G401 (cell line): ENCODE results near the gene STK16. TPM values are rescaled to one million over a fixed set of nuclear protein-coding genes. Genes with fewer than 3 reads are reported as not detected.
A peak's percentile ranks its signal among the peaks of the same experiment; 100 is the strongest.
"Not testable (repeated sequence)": the region's sequence is repeated elsewhere in the genome, so short reads cannot be mapped to it uniquely, and the experiment has no call there.

Experiments used
- DNase-seq: peaks from one replicate; pipeline ENCODE4 v3.0.0-alpha.2; 2015; ENCODE audit warnings: low spot score
- in situ Hi-C: cut with HindIII; loops from 2 replicates; pipeline ENCODE4 v1.10.0; 2016; ENCODE audit warnings: low sequenced_read_pairs, mixed read lengths
- total RNA-seq: library from RNA; depleted of rRNA; stranded (reverse); fragments of >200 nt; shearing (Covaris generic); gene quantifications from 2 replicates; pipeline ENCODE4 v1.2.3, GENCODE V29; 2014; rRNA removed

The STK16 gene
- 26.4 and 38.1 TPM in 2 replicates for total RNA-seq

DNA sequence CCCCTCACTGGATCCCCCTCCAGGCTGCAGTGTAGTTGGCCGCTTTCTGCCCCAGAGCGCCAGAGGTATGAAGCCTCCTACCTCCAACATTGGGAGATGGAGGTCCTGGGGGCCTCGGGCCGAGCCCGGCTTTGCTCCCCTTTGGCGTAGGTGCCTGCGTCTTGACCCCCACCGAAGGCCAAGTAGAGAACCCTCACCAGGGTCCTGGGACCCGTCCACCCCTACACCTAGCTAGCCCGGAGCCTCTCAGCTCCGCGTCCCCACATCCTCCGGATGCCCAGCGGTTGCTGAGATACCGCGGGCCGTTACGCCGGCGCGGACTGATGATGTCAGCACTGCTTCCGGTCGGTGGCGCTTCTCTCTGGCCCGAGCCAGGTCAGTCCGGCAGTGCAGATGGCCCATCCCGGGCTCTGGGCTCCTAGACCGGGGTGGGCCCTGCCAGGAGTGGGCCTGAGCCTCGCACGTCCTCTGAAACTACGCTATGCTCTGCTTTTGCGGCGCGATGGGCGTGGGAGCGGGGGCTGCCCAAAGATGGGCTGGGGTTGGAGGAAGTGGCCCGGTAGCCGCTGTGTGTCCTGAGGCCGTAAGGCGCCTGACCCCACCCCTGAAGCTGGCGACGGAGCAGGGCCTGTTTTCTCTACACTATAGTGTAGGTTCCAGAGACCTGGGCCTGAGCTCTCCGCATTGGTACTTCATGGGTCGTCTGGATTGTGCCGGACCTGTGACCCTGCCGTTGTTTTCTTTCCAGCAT, at the start of gene STK16, which contains the start of gene GLB1L:
Gene STK16 (plus strand): TSS at position 332 of the 751 bp plus-strand sequence. CDS start 521 bp downstream, outside the sequence.
Gene GLB1L (minus strand): TSS at position 297 of the 751 bp plus-strand sequence. CDS start 1,871 bp downstream, outside the sequence.
- in situ Hi-C loops: no loop called here
- peak; percentile 92 for DNase-seq

DNA sequence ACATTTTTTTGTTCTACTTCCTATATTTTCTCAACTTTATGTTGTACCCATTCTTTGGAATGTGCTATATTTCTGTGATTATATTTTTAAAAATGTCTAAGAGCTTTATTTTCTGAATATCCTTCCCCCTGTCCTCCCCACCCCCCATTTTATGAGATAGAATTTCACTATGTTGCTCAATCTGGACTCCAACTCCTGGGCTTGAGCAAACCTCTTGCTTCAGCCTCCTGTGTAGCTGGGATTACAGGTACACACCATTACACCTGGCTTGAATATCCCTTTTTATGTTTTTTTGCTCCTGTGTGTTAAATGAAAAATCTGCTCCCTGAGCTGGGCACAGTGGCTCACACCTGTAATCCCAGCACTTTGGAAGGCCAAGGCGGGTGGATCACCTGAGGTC, 47.9 kb upstream of the STK16 start:
- DNase-seq: no peak
- in situ Hi-C loops: no loop called here

DNA sequence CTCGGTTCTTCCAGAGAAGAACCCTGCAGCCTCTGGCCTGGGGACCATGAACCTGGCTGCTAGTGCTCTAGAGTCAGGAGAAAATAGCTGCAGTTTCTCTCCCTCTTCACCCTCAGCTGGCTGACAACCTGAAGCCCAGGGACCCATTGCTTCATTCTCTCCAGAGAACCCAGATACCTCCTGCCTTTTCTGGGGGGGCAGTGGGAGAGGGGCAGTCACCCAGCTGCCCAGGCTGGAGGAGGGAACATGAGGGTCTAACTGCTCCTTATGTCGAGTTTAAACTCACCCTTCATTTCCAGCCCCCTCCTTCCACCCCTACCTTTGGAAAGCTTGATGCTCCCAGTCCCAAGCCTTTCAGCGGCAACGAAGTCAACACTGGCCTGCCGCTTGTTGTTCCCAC, 46.3 kb upstream of the STK16 start:
- no peak for DNase-seq

DNA sequence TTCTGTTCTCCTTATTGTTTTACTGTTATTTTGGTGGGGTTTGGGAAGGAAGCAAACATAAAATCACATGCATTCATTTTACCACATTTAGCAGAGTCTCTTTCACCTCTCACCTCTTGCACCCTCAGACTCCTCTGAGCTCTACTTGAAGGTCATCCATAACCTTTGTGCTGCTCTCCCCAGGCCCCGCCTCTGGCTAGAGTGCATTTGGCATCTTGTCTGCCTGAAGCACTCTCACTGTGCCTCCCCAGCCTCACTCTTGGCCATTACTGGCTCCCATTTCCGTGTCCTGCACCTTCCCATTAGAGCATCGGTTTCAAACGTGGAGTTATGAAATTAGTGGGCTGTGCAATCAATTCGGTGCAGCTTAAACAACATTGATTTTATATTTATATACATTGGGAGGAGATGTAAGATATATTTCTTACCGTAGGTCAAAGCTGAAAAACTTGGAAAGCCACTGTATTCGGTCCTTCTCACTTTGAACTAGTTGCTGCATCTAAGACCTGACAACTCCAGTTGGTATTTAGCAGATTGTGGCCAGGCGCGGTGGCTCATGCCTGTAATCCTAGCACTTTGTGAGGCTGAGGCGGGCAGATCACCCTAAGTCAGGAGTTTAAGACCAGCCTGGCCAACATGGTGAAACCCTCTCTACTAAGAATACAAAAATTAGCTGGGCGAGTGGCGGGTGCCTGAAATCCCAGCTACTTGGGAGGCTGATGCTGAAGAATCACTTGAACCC, 45.6 kb upstream of the STK16 start:
- no peak for DNase-seq
- in situ Hi-C loops: no loop called here

More for the DNA sequence above, 46.3 kb upstream of the STK16 start:
- in situ Hi-C loops: no loop called here

GRCh38 chr2:219200502-219201326, 44.6 kb upstream of the STK16 start:
- in situ Hi-C loops, DNase-seq: not testable (repeated sequence)

GRCh38 chr2:219201331-219201730, 43.9 kb upstream of the STK16 start:
- in situ Hi-C loops, DNase-seq: not testable (repeated sequence)

DNA sequence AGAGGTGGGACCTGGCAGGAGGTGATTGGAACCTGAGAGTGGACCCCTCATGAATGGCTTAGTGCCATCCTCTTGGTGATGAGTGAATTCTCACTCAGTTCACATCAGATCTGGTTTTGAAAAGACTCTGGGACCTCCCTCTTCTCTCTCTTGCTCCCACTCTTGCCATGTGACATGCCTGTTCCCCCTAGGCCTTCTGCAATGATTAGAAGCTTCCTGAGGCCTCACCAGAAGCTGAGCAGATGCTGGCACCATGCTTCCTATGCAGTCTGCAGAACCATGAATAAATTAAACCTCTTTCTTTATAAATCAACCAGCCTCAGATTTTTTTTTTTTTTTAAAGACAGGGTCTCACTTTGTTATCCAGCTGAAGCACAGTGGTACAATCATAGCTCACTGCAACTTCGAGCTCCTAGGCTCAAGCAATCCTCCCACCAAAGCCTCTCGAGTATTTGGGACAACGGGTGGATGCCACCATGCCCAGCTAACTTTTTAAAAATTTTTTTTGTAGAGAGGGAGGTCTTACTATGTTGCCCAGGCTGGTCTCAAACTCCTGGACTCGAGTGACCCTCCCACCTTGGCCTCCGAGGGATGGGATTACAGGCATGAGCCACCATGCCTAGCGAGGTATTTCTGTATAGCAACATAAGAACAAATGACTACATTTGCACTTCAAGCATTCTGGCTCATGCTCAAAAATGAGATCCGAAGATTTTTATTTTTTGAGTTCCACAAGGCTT, 40.7 kb upstream of the STK16 start:
- in situ Hi-C loops: no loop called here
- DNase-seq: no peak

- in situ Hi-C loops: no loop called here
These were observed 40.1 kb upstream of the STK16 start for GRCh38 chr2:219205165-219205538.

GRCh38 chr2:219205981-219206327, 39.3 kb upstream of the STK16 start:
- DNase-seq: no peak
- in situ Hi-C loops: no loop called here

More at GRCh38 chr2:219205165-219205538, 40.1 kb upstream of the STK16 start:
- no peak for DNase-seq

- DNase-seq: peak; percentile 94
- in situ Hi-C loops: no loop called here
These were observed 38.7 kb upstream of the STK16 start, which contains the start of gene ZFAND2B for GRCh38 chr2:219206328-219207133. Gene ZFAND2B, plus strand, starts transcription at chr2:219206782. Its CDS starts 206 bp downstream, at chr2:219206988.

DNA sequence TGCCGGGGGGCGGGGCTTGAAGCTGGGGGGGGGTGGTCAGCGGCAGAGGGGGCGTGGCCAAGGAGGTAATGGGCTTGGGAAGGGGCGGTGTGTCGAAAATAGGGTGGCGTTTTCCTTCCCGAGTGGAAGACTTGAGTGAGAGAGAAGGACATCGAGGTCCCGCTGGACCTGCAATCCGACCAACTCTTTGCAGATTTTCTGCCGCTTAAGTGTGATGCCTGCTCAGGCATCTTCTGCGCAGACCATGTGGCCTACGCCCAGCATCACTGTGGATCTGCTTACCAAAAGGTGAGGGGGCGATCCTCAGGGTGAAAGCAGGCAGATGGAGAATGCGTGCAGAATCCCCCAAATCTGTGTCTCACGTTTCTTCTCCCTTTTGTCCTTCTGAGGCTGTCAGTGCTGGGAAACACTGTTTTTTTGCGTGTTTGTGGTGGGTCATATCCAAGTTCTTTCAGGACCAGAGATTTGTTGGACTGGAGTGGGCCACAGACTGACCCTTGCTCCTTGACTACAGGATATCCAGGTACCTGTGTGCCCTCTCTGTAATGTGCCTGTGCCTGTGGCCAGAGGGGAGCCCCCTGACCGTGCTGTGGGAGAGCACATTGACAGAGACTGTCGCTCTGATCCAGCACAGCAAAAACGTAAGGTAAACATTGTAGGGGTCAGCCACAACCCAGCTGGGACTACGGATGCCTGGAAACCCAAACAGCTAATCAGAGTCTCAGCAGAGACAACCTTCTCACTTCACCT, 38.0 kb upstream of the STK16 start:
- peak; percentile 75 for DNase-seq
- in situ Hi-C loops: no loop called here

DNA sequence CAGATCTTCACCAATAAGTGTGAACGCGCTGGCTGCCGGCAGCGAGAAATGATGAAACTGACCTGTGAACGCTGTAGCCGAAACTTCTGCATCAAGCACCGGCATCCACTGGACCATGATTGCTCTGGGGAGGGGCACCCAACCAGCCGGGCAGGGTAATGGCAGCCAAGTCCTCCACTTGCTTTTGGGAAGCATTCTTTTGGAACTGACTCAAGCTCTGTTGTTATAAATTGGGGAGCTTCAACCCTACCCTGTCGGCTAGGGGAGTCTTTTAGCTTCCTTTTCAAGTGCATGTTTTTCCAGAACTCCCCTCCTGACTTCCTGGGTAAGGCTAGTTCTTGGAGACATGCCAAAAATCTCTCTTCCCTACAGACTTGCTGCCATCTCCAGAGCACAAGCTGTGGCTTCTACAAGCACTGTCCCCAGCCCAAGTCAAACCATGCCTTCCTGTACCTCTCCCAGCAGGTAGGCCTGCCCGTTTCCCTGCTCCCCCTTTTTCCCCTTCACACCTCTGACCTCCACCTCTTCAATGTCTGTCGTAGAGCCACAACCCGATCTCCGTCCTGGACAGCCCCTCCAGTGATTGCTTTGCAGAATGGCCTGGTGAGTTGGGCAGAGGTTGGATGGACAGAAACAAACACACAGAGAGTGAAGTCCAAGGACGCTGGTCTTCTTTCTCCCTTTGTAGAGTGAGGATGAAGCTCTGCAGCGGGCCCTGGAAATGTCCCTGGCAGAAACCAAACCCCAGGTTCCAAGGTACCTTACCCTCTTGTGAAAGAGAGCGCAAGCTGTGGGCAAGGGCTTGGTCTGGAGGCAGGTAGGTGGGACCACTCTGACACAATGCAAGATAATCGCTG, 37.2 kb upstream of the STK16 start:
- in situ Hi-C loops: no loop called here
- peak; percentile 56 for DNase-seq

GRCh38 chr2:219209236-219210195, 35.8 kb upstream of the STK16 start:
- no peak for DNase-seq
- in situ Hi-C loops: no loop called here

DNA sequence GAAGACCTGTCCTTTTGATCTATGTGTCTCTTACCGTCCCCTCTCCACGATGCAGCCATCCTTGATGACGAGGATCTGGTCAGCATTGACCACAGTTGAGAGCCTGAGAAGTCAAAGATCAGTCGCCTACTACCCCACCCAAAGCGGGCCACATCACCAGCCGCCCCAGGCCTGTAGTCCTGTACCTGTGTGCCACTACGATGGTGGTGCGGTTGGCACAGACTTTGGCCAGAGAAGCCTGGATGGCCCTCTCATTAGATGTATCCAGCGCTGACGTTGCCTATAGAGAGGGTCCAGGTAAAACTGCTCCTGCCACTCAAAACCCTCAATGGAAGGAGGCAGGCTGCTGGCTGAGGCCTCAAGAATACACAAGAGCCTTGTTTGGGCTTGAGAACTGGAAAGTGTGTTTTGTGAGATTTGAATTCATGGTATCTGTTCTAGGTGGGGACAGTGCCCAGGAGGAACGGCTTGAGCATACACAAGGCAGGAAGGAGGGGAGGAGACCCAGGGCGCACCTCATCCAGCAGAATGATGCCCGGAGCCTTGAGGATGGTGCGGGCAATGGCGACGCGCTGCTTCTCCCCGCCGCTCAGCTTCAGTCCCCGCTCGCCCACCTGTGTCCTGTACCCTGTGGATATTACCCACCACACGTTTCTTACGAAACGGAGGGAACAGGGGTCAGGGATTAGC, 34.9 kb upstream of the STK16 start:
- in situ Hi-C loops: no loop called here
- no peak for DNase-seq

DNA sequence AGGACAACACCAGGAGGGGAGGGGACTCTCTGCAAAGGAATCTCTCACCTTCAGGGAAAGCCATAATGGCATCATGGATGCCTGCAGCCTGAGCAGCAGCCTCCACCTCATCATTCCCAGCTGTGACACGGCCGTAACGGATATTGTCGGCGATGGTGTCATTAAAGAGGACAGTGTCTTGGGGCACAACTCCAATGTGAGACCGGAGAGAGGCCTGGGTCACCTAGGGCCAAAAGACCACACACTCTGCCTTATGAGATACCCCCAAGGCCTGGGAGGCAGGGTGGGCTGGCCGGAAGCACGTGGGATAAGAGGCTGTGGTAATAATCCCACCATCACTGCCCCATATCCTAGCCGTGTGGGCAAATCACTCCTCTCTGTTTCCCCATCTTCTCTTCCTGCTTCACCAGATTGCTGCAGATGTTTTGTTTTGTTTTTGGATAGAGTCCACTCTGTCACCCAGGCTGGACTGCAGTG, 34.4 kb upstream of the STK16 start:
- in situ Hi-C loops: no loop called here
- no peak for DNase-seq
